ENCODE results near the gene RIMS4.
A peak's percentile ranks its signal among the peaks of the same experiment; 100 is the strongest.

The RIMS4 gene

GRCh38 chr20:44758247-44759101, 51.9 kb downstream of the RIMS4 start:
- no peak overlapping the region for H3K4me2 ChIP-seq (ENCODE audit: low read length)
- H3K36me3 ChIP-seq (ENCODE audit: insufficient read depth, low read length): no peaks in the 10 kb centered on the region
- H3K9ac ChIP-seq (ENCODE audit: low read depth, low read length): no peak overlapping the region
- no peaks in the 10 kb centered on the region for H3K9me3 ChIP-seq (replicated peaks; ENCODE audit: low read length)
- H3K27me3 ChIP-seq (ENCODE audit: control insufficient read depth, insufficient read depth, low read length): peaks cover 59% of the 10 kb centered on the region
- no peaks in the 10 kb centered on the region for H3K4me1 ChIP-seq (ENCODE audit: control insufficient read depth, insufficient read depth, low read length)
- H3K4me3 ChIP-seq (ENCODE audit: low read length): no peak overlapping the region

GRCh38 chr20:44756956-44757355, 53.4 kb downstream of the RIMS4 start:
- Histone ChIP-seq H3K9me3 (replicated peaks; ENCODE audit: low read length) (no peaks in the 10 kb centered on the region), H3K9ac (ENCODE audit: low read depth, low read length) (no peak overlapping the region), H3K4me1 (ENCODE audit: control insufficient read depth, insufficient read depth, low read length) (no peaks in the 10 kb centered on the region), H3K36me3 (ENCODE audit: insufficient read depth, low read length) (no peaks in the 10 kb centered on the region), H3K27me3 (ENCODE audit: control insufficient read depth, insufficient read depth, low read length) (peaks cover 67% of the 10 kb centered on the region), H3K4me3 (ENCODE audit: low read length) (no peak overlapping the region), H3K4me2 (ENCODE audit: low read length) (no peak overlapping the region)

- Histone ChIP-seq H3K9ac (ENCODE audit: low read depth, low read length) (no peak overlapping the region), H3K4me3 (ENCODE audit: low read length) (no peak overlapping the region), H3K27me3 (ENCODE audit: control insufficient read depth, insufficient read depth, low read length) (peaks cover 68% of the 10 kb centered on the region), H3K4me1 (ENCODE audit: control insufficient read depth, insufficient read depth, low read length) (no peaks in the 10 kb centered on the region), H3K9me3 (replicated peaks; ENCODE audit: low read length) (no peaks in the 10 kb centered on the region), H3K4me2 (ENCODE audit: low read length) (no peak overlapping the region), H3K36me3 (ENCODE audit: insufficient read depth, low read length) (no peaks in the 10 kb centered on the region)
These were observed 54.2 kb downstream of the RIMS4 start for GRCh38 chr20:44756011-44756688.

GRCh38 chr20:44754554-44754953, 55.8 kb downstream of the RIMS4 start:
- Histone ChIP-seq H3K4me1 (ENCODE audit: control insufficient read depth, insufficient read depth, low read length) (no peaks in the 10 kb centered on the region), H3K4me2 (ENCODE audit: low read length) (no peak overlapping the region), H3K27me3 (ENCODE audit: control insufficient read depth, insufficient read depth, low read length) (peaks cover 71% of the 10 kb centered on the region), H3K4me3 (ENCODE audit: low read length) (no peak overlapping the region), H3K9ac (ENCODE audit: low read depth, low read length) (no peak overlapping the region), H3K36me3 (ENCODE audit: insufficient read depth, low read length) (no peaks in the 10 kb centered on the region), H3K9me3 (replicated peaks; ENCODE audit: low read length) (no peaks in the 10 kb centered on the region)

GRCh38 chr20:44752099-44752931, 58.0 kb downstream of the RIMS4 start:
- Histone ChIP-seq H3K9ac (ENCODE audit: low read depth, low read length) (no peak overlapping the region), H3K4me3 (ENCODE audit: low read length) (no peak overlapping the region), H3K9me3 (replicated peaks; ENCODE audit: low read length) (no peaks in the 10 kb centered on the region), H3K4me2 (ENCODE audit: low read length) (no peak overlapping the region), H3K27me3 (ENCODE audit: control insufficient read depth, insufficient read depth, low read length) (peaks cover 66% of the 10 kb centered on the region), H3K4me1 (ENCODE audit: control insufficient read depth, insufficient read depth, low read length) (no peaks in the 10 kb centered on the region), H3K36me3 (ENCODE audit: insufficient read depth, low read length) (no peaks in the 10 kb centered on the region)

- no peaks in the 10 kb centered on the region for H3K9me3 ChIP-seq (replicated peaks; ENCODE audit: low read length)
- no peaks in the 10 kb centered on the region for H3K36me3 ChIP-seq (ENCODE audit: insufficient read depth, low read length)
- H3K4me2 ChIP-seq (ENCODE audit: low read length): peak overlapping the region; percentile 26
- peaks cover 9% of the 10 kb centered on the region for H3K4me1 ChIP-seq (ENCODE audit: control insufficient read depth, insufficient read depth, low read length)
- no peak overlapping the region for H3K4me3 ChIP-seq (ENCODE audit: low read length)
- H3K27me3 ChIP-seq (ENCODE audit: control insufficient read depth, insufficient read depth, low read length): peaks cover 79% of the 10 kb centered on the region
- H3K9ac ChIP-seq (ENCODE audit: low read depth, low read length): no peak overlapping the region
These were observed 60.1 kb downstream of the RIMS4 start for GRCh38 chr20:44750081-44750805.

GRCh38 chr20:44748005-44748370, 62.4 kb downstream of the RIMS4 start:
- H3K4me3 ChIP-seq (ENCODE audit: low read length): no peak overlapping the region
- H3K36me3 ChIP-seq (ENCODE audit: insufficient read depth, low read length): no peaks in the 10 kb centered on the region
- H3K4me1 ChIP-seq (ENCODE audit: control insufficient read depth, insufficient read depth, low read length): peaks cover 9% of the 10 kb centered on the region
- no peak overlapping the region for H3K9ac ChIP-seq (ENCODE audit: low read depth, low read length)
- no peak overlapping the region for H3K4me2 ChIP-seq (ENCODE audit: low read length)
- H3K27me3 ChIP-seq (ENCODE audit: control insufficient read depth, insufficient read depth, low read length): peaks cover 88% of the 10 kb centered on the region
- no peaks in the 10 kb centered on the region for H3K9me3 ChIP-seq (replicated peaks; ENCODE audit: low read length)

GRCh38 chr20:44747166-44748004, 63.0 kb downstream of the RIMS4 start:
- H3K4me3 ChIP-seq (ENCODE audit: low read length): no peak overlapping the region
- H3K27me3 ChIP-seq (ENCODE audit: control insufficient read depth, insufficient read depth, low read length): peaks cover 88% of the 10 kb centered on the region
- H3K9me3 ChIP-seq (replicated peaks; ENCODE audit: low read length): no peaks in the 10 kb centered on the region
- H3K4me2 ChIP-seq (ENCODE audit: low read length): no peak overlapping the region
- peaks cover 9% of the 10 kb centered on the region for H3K4me1 ChIP-seq (ENCODE audit: control insufficient read depth, insufficient read depth, low read length)
- H3K9ac ChIP-seq (ENCODE audit: low read depth, low read length): no peak overlapping the region
- H3K36me3 ChIP-seq (ENCODE audit: insufficient read depth, low read length): no peaks in the 10 kb centered on the region

GRCh38 chr20:44746367-44747165, 63.8 kb downstream of the RIMS4 start:
- Histone ChIP-seq H3K9ac (ENCODE audit: low read depth, low read length) (no peak overlapping the region), H3K27me3 (ENCODE audit: control insufficient read depth, insufficient read depth, low read length) (peaks cover 88% of the 10 kb centered on the region), H3K4me1 (ENCODE audit: control insufficient read depth, insufficient read depth, low read length) (peaks cover 9% of the 10 kb centered on the region), H3K36me3 (ENCODE audit: insufficient read depth, low read length) (no peaks in the 10 kb centered on the region), H3K4me2 (ENCODE audit: low read length) (peak overlapping the region; percentile 90), H3K4me3 (ENCODE audit: low read length) (peak overlapping the region; percentile 67), H3K9me3 (replicated peaks; ENCODE audit: low read length) (no peaks in the 10 kb centered on the region)

All from skeletal muscle satellite cell (primary cell).